Liver (tissue), 9 donors: ENCODE data around the gene RNF215. TPM values are rescaled to one million over a fixed set of nuclear protein-coding genes. Genes with fewer than 3 reads are reported as not detected.
A peak's percentile ranks its signal among the peaks of the same experiment; 100 is the strongest.

Experiments
- DNase-seq: peaks from one replicate; pipeline ENCODE4 v3.0.0-alpha.2; 2017; ENCODE audit warnings: low spot score
- H3K27ac ChIP-seq, 2 donors: one replicate each; pipeline ENCODE4 v1.7.0; 2013; ENCODE audit warnings: inconsistent platforms in 2 of 2, low read length in 2 of 2, control low read depth in 1 of 2, low read depth in 1 of 2, mild to moderate bottlenecking in 1 of 2
- H3K27me3 ChIP-seq, 4 donors: one replicate each; pipeline versions ENCODE4 v1.6.1 to v1.7.0; 2013; ENCODE audit warnings: low read length in 3 of 4, inconsistent platforms in 1 of 4, mild to moderate bottlenecking in 1 of 4, moderate library complexity in 1 of 4; ENCODE audit not compliant: control insufficient read depth in 4 of 4, insufficient read depth in 4 of 4
- H3K36me3 ChIP-seq, 4 donors: one replicate each; pipeline versions ENCODE4 v1.6.1 to v1.7.0; 2013; ENCODE audit warnings: low read length in 3 of 4, mild to moderate bottlenecking in 3 of 4, low read depth in 1 of 4, moderate library complexity in 1 of 4; ENCODE audit not compliant: control insufficient read depth in 4 of 4, insufficient read depth in 3 of 4
- H3K4me1 ChIP-seq, 4 donors: one replicate each; pipeline versions ENCODE4 v1.6.1 to v1.7.0; 2013; ENCODE audit warnings: low read length in 3 of 4, mild to moderate bottlenecking in 3 of 4, moderate library complexity in 1 of 4; ENCODE audit not compliant: control insufficient read depth in 4 of 4, insufficient read depth in 4 of 4
- H3K4me3 ChIP-seq, 3 donors: one replicate each; pipeline versions ENCODE4 v1.6.1 to v1.7.0; 2013; ENCODE audit warnings: low read length in 3 of 3, control low read depth in 1 of 3, low read depth in 1 of 3, mild to moderate bottlenecking in 1 of 3
- H3K9ac ChIP-seq, 2 donors: one replicate each; pipeline ENCODE4 v1.7.0; 2013; ENCODE audit warnings: low read length in 2 of 2, mild to moderate bottlenecking in 2 of 2, moderate library complexity in 2 of 2, control low read depth in 1 of 2, low read depth in 1 of 2
- H3K9me3 ChIP-seq, 4 donors: one replicate each; pipeline versions ENCODE4 v1.6.1 to v1.7.0; 2013; ENCODE audit warnings: low read length in 3 of 4; ENCODE audit not compliant: control insufficient read depth in 4 of 4
- EGR1 ChIP-seq, 2 donors: IDR thresholded peaks; 2 replicates each; pipeline ENCODE4 v1.6.1; 2016 to 2018; ENCODE audit warnings: antibody characterized with exemption in 2 of 2, low read depth in 2 of 2
- FOXA1 ChIP-seq: IDR thresholded peaks from 2 replicates; pipeline ENCODE4 v1.6.1; 2016; ENCODE audit warnings: antibody characterized with exemption
- FOXA2 ChIP-seq: IDR thresholded peaks from 2 replicates; pipeline ENCODE4 v1.6.1; 2016; ENCODE audit warnings: antibody characterized with exemption
- GABPA ChIP-seq, 2 donors: IDR thresholded peaks in 1 of 2; conservative IDR thresholded peaks in 1 of 2; 2 replicates each; pipeline ENCODE4 v1.6.1; 2016; ENCODE audit warnings: antibody characterized with exemption in 2 of 2, mild to moderate bottlenecking in 1 of 2, moderate library complexity in 1 of 2
- HNF4A ChIP-seq, 2 donors: conservative IDR thresholded peaks; 2 replicates each; pipeline ENCODE4 v1.6.1; 2016; ENCODE audit warnings: antibody characterized with exemption in 2 of 2, mild to moderate bottlenecking in 2 of 2
- HNF4G ChIP-seq: IDR thresholded peaks from 2 replicates; pipeline ENCODE4 v1.6.1; 2016; ENCODE audit warnings: antibody characterized with exemption
- JUND ChIP-seq, 2 donors: IDR thresholded peaks; 2 replicates each; pipeline ENCODE4 v1.6.1; 2016; ENCODE audit warnings: antibody characterized with exemption in 2 of 2
- NR2F2 ChIP-seq: IDR thresholded peaks from 2 replicates; pipeline ENCODE4 v1.6.1; 2016; ENCODE audit warnings: antibody characterized with exemption
- RAD21 ChIP-seq, 2 donors: IDR thresholded peaks; 2 replicates each; pipeline ENCODE4 v1.6.1; 2016; ENCODE audit warnings: antibody characterized with exemption in 2 of 2, mild to moderate bottlenecking in 2 of 2
- RXRA ChIP-seq, 2 donors: IDR thresholded peaks; 2 replicates each; pipeline ENCODE4 v1.6.1; 2017 to 2018; ENCODE audit warnings: antibody characterized with exemption in 2 of 2, mild to moderate bottlenecking in 1 of 2
- SP1 ChIP-seq: IDR thresholded peaks from 2 replicates; pipeline ENCODE4 v1.6.1; 2018; ENCODE audit warnings: antibody characterized with exemption, mild to moderate bottlenecking
- TAF1 ChIP-seq: conservative IDR thresholded peaks from 2 replicates; pipeline ENCODE4 v1.6.1; 2016; ENCODE audit warnings: antibody characterized with exemption, mild to moderate bottlenecking
- YY1 ChIP-seq: IDR thresholded peaks from 2 replicates; pipeline ENCODE4 v1.6.1; 2016; ENCODE audit warnings: antibody characterized with exemption, mild to moderate bottlenecking
- WGBS: extraction: QIAGEN DNeasy Blood & Tissue Kit; methylation state at CpG from one replicate; pipeline ENCODE4 v1.1.7; 2013; 5-methylcytosine and 5-hydroxymethylcytosine counted together
- polyA plus RNA-seq, 2 donors: library from polyadenylated mRNA; stranded (reverse) in 1 of 2; unstranded in 1 of 2; fragments of 200-250 nt in 1 of 2; fragments of >200 nt in 1 of 2; fragmentation: Nextera tagmentation in 1 of 2; extraction: Ambion mirVana in 1 of 2; gene quantifications; one replicate each; pipeline versions ENCODE4 v1.2.1 to v1.2.3, GENCODE V29; 2013 to 2015
- total RNA-seq, 2 donors: library from RNA; depleted of rRNA; stranded (reverse); fragments of >200 nt; gene quantifications; one replicate each; pipeline ENCODE4 v1.2.3, GENCODE V29; 2014
- TF ChIP-seq, protein P1 (sequence below): fragments of 150-350 bp; IDR thresholded peaks from 2 replicates; pipeline ENCODE4 v1.5.1; 2017; ENCODE audit warnings: improper control_type of control experiment, low read depth, low read length; ENCODE audit not compliant: missing input control
- TF ChIP-seq, protein P2 (sequence below): IDR thresholded peaks from 2 replicates; pipeline ENCODE4 v1.6.1; 2016; ENCODE audit warnings: antibody characterized with exemption
- TF ChIP-seq, protein P3 (sequence below): IDR thresholded peaks from 2 replicates; pipeline ENCODE4 v1.6.1; 2016; ENCODE audit warnings: antibody characterized with exemption, mild to moderate bottlenecking
- TF ChIP-seq, protein P4 (sequence below): IDR thresholded peaks from 2 replicates; pipeline ENCODE4 v1.6.1; 2016; ENCODE audit warnings: antibody characterized with exemption
- TF ChIP-seq, protein P5 (sequence below): IDR thresholded peaks from 2 replicates; pipeline ENCODE4 v1.6.1; 2016; ENCODE audit warnings: antibody characterized with exemption
- donor health status: healthy.
- donor health status: healthy.
- donor health status: healthy.
- donor health status: healthy.
- donor health status: healthy.

The RNF215 gene
- total and polyA plus RNA-seq, 4 donors: 0.71 to 7.3 (median 5.8) TPM

DNA sequence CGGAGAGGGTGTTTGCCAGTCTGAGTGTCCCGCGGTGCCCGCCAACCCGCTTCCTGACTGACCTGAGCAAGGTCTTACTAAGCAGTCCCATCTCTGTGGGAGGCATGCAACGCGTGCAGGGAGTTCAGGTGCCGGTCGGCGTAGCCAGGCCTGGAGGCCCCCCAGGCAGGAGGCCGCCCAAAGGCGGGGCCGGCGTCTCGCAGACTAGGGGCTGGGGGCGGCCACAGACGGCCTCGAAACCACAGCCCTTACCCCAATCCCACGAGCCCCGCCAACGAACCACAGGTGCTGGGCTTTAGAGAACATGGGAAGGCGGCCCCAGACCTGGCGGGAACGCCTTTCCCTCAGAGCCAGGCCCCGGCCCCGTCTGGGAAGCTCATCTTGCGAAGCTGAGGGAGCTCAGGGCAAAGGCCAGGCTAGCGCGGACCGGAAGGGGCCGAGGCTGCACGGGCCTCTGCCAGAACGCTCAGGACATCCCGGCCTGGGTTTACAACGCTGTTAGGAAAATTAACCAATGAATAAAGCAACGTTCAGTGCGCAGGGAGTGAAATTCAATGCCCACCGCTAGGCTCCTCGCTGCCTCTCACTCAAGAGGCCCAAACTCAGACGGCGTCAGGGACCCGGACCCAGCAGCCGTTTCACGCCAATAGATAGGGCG, 36.2 kb upstream of the RNF215 start:
- Histone ChIP-seq H3K9ac (peak overlapping the region; percentile 80 to 84), H3K9me3 (no peaks in the 10 kb centered on the region), H3K27me3 (no peaks in the 10 kb centered on the region), H3K27ac (peak overlapping the region; percentile 97 to 99), H3K36me3 (peaks cover 0 to 9% (median 1%) of the 10 kb centered on the region in 4 donors), H3K4me3 (peak overlapping the region; percentile 49 to 74 (median 70)), H3K4me1 (peaks cover 13 to 75% (median 60%) of the 10 kb centered on the region in 4 donors)
- TF ChIP-seq HNF4G: peak; percentile 40
- peak in 1 of 2 donors; percentile 68 for TF ChIP-seq HNF4A (conservative IDR thresholded peaks at IDR 0.05)
- TF ChIP-seq, protein P1, sequence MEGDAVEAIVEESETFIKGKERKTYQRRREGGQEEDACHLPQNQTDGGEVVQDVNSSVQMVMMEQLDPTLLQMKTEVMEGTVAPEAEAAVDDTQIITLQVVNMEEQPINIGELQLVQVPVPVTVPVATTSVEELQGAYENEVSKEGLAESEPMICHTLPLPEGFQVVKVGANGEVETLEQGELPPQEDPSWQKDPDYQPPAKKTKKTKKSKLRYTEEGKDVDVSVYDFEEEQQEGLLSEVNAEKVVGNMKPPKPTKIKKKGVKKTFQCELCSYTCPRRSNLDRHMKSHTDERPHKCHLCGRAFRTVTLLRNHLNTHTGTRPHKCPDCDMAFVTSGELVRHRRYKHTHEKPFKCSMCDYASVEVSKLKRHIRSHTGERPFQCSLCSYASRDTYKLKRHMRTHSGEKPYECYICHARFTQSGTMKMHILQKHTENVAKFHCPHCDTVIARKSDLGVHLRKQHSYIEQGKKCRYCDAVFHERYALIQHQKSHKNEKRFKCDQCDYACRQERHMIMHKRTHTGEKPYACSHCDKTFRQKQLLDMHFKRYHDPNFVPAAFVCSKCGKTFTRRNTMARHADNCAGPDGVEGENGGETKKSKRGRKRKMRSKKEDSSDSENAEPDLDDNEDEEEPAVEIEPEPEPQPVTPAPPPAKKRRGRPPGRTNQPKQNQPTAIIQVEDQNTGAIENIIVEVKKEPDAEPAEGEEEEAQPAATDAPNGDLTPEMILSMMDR: peak; percentile 22
- TF ChIP-seq YY1: no peak
- TF ChIP-seq NR2F2: no peak
- no peak for DNase-seq
- under 1% methylated on average over 45 of the region's 45 CpGs for WGBS

DNA sequence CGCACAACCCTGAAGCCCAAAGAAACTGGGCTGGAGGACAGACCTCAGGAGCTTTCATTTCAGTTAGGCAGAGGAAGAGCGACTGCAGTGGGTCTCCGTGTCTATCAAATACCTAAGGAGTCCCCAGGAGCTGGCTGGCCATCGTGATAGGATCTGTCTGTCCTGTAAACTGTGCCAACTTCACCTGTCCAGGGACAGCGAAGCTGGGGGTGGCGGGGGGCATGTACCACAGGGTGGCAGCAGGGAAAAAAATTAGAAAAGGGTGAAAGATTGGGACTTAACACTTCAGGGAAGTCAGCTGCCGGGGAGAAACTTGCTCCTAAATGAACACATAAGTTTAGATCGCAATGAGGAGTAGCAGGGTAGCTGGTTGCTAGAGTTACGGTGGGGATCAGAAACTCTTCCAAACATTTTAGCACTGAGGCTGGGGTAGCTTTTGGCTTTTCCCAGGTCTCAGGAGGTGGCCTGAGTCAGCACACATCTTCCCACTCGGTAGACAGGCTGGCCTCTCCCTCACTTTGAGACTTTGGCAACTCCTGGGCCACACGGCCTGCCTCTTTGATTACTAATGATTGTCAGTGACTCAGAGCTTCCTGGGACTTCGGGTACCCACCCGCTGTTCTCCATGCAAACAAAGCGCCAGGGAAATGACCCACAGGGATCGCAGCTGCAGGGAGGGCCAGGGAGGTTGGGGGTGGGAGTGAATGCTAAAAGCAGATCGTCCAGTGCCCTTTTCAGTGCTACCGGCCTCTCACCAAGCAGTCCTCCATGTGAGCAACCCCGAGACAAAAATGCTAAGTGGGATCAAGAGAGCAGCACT, 35.5 kb upstream of the RNF215 start:
- 21% methylated on average over 18 of the region's 18 CpGs for WGBS
- H3K9me3 ChIP-seq: no peaks in the 10 kb centered on the region
- peak overlapping the region; percentile 49 to 74 (median 70) for H3K4me3 ChIP-seq
- H3K27me3 ChIP-seq: no peaks in the 10 kb centered on the region
- peaks cover 0 to 16% (median 1%) of the 10 kb centered on the region in 4 donors for H3K36me3 ChIP-seq
- H3K9ac ChIP-seq: peak overlapping the region; percentile 80 to 84
- peak overlapping the region; percentile 97 to 99 for H3K27ac ChIP-seq
- TF ChIP-seq FOXA2: peak; percentile 37
- TF ChIP-seq RXRA (IDR thresholded peaks at IDR 0.05): peak; percentile 38 to 79
- TF ChIP-seq, protein P1: no peak
- peak; percentile 25 to 65 for TF ChIP-seq HNF4A (conservative IDR thresholded peaks at IDR 0.05)
- TF ChIP-seq, protein P2, sequence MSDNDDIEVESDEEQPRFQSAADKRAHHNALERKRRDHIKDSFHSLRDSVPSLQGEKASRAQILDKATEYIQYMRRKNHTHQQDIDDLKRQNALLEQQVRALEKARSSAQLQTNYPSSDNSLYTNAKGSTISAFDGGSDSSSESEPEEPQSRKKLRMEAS: no peak
- no peak for TF ChIP-seq YY1
- TF ChIP-seq FOXA1: no peak
- TF ChIP-seq HNF4G: peak; percentile 15
- TF ChIP-seq SP1: peak; percentile 66
- TF ChIP-seq, protein P3, sequence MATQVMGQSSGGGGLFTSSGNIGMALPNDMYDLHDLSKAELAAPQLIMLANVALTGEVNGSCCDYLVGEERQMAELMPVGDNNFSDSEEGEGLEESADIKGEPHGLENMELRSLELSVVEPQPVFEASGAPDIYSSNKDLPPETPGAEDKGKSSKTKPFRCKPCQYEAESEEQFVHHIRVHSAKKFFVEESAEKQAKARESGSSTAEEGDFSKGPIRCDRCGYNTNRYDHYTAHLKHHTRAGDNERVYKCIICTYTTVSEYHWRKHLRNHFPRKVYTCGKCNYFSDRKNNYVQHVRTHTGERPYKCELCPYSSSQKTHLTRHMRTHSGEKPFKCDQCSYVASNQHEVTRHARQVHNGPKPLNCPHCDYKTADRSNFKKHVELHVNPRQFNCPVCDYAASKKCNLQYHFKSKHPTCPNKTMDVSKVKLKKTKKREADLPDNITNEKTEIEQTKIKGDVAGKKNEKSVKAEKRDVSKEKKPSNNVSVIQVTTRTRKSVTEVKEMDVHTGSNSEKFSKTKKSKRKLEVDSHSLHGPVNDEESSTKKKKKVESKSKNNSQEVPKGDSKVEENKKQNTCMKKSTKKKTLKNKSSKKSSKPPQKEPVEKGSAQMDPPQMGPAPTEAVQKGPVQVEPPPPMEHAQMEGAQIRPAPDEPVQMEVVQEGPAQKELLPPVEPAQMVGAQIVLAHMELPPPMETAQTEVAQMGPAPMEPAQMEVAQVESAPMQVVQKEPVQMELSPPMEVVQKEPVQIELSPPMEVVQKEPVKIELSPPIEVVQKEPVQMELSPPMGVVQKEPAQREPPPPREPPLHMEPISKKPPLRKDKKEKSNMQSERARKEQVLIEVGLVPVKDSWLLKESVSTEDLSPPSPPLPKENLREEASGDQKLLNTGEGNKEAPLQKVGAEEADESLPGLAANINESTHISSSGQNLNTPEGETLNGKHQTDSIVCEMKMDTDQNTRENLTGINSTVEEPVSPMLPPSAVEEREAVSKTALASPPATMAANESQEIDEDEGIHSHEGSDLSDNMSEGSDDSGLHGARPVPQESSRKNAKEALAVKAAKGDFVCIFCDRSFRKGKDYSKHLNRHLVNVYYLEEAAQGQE: peak; percentile 72
- peak in 1 of 2 donors; percentile 39 for TF ChIP-seq EGR1 (IDR thresholded peaks at IDR 0.05; ENCODE audit: low read depth in 2 of 2)
- TF ChIP-seq, protein P4, sequence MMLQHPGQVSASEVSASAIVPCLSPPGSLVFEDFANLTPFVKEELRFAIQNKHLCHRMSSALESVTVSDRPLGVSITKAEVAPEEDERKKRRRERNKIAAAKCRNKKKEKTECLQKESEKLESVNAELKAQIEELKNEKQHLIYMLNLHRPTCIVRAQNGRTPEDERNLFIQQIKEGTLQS: peak; percentile 71
- TF ChIP-seq JUND (IDR thresholded peaks at IDR 0.05): peak; percentile 88 to 93
- TF ChIP-seq RAD21 (IDR thresholded peaks at IDR 0.05): peak in 1 of 2 donors; percentile 21
- TF ChIP-seq, protein P5, sequence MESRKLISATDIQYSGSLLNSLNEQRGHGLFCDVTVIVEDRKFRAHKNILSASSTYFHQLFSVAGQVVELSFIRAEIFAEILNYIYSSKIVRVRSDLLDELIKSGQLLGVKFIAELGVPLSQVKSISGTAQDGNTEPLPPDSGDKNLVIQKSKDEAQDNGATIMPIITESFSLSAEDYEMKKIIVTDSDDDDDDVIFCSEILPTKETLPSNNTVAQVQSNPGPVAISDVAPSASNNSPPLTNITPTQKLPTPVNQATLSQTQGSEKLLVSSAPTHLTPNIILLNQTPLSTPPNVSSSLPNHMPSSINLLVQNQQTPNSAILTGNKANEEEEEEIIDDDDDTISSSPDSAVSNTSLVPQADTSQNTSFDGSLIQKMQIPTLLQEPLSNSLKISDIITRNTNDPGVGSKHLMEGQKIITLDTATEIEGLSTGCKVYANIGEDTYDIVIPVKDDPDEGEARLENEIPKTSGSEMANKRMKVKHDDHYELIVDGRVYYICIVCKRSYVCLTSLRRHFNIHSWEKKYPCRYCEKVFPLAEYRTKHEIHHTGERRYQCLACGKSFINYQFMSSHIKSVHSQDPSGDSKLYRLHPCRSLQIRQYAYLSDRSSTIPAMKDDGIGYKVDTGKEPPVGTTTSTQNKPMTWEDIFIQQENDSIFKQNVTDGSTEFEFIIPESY: no peak
- TF ChIP-seq NR2F2: no peak
- no peak for TF ChIP-seq TAF1
- no peak for TF ChIP-seq GABPA (IDR thresholded peaks at IDR 0.05 in 1 of 2, conservative IDR thresholded peaks at IDR 0.05 in 1 of 2)
- DNase-seq: peak; percentile 62
- H3K4me1 ChIP-seq: peaks cover 18 to 82% (median 67%) of the 10 kb centered on the region in 4 donors
